MCF 10A (cell line): ENCODE data around the gene CEMIP. TPM values are rescaled to one million over a fixed set of nuclear protein-coding genes. Genes with fewer than 3 reads are reported as not detected.

Source experiments
- BruUV-seq: library from RNA; stranded (reverse); fragments of 400-500 nt; replicated peaks from 2 replicates; lab custom pipeline; 2021; lab: Mats Ljungman, UMichigan
- CTCF ChIA-PET: fragments of 300-600 bp; sonication (Branson Sonifier 250); formaldehyde crosslinking; extraction: SDS; loops from one replicate; lab custom pipeline; 2021; ENCODE audit warnings: antibody characterized with exemption, inconsistent platforms; lab: Yijun Ruan, JAX
- POLR2A ChIA-PET: fragments of 300-600, 350-650 bp; sonication (Branson Sonifier 250); formaldehyde crosslinking; extraction: SDS; loops from one replicate; lab custom pipeline; 2020; ENCODE audit warnings: antibody characterized with exemption, inconsistent platforms; lab: Yijun Ruan, JAX
- DNase-seq: peaks from one replicate; pipeline ENCODE4 v3.0.0-alpha.2; 2018; ENCODE audit not compliant: unreplicated experiment
- H3K27ac Mint-ChIP-seq: one replicate; pipeline ENCODE4 v1.8.0; 2022; ENCODE audit warnings: mild to moderate bottlenecking, low read depth, mixed read lengths; ENCODE audit not compliant: unreplicated experiment
- H3K27me3 Mint-ChIP-seq: one replicate; pipeline ENCODE4 v1.8.0; 2022; ENCODE audit warnings: mixed read lengths; ENCODE audit not compliant: insufficient read depth, unreplicated experiment
- H3K36me3 Mint-ChIP-seq: one replicate; pipeline ENCODE4 v1.8.0; 2022; ENCODE audit warnings: mild to moderate bottlenecking, moderate library complexity, mixed read lengths; ENCODE audit not compliant: insufficient read depth, unreplicated experiment
- H3K4me1 Mint-ChIP-seq: one replicate; pipeline ENCODE4 v1.8.0; 2022; ENCODE audit warnings: mixed read lengths; ENCODE audit not compliant: insufficient read depth, unreplicated experiment
- H3K4me3 Mint-ChIP-seq: one replicate; pipeline ENCODE4 v1.8.0; 2022; ENCODE audit warnings: mild to moderate bottlenecking, moderate library complexity, mixed read lengths; ENCODE audit not compliant: unreplicated experiment
- H3K9me3 Mint-ChIP-seq: one replicate; pipeline ENCODE4 v1.8.0; 2022; ENCODE audit warnings: mixed read lengths; ENCODE audit not compliant: unreplicated experiment
- CTCF ChIP-seq: fragments of 200-600 bp; IDR thresholded peaks from one replicate; pipeline ENCODE4 v1.8.0; 2022; ENCODE audit warnings: antibody characterized with exemption, mild to moderate bottlenecking; ENCODE audit not compliant: unreplicated experiment
- intact Hi-C: fragments of 100-400 bp; cut with micrococcal nuclease; formaldehyde crosslinking; loops from 2 replicates; pipeline ENCODE4 v1.14.1; 2022
- total RNA-seq: library from RNA; stranded (reverse); gene quantifications from 2 replicates; pipeline ENCODE4 v1.2.3, GENCODE V29; 2022

Gene CEMIP
- total RNA-seq, 1 experiment from 2014 or later = 0.14 TPM

GRCh38 chr15:80898040-80898439 lies 118.9 kb downstream of the CEMIP start:
- H3K9me3 Mint-ChIP-seq = peaks cover 11% of the 10 kb centered on the region
- ChIA-PET CTCF (interaction anchor here (1.6 kb wide), 1 partner anchor 442 kb away, joined by 6 read pairs; no protein-coding TSS in a partner anchor), POLR2A (interaction anchor here (0.7 kb wide), 1 partner anchor 104 kb away, joined by 3 read pairs; no protein-coding TSS in a partner anchor)
- no peak for DNase-seq
- H3K27me3 Mint-ChIP-seq = no peaks in the 10 kb centered on the region
- intact Hi-C loops = no loop called here
- no peaks in the 10 kb centered on the region for H3K36me3 Mint-ChIP-seq
- no peak overlapping the region for H3K4me3 Mint-ChIP-seq
- BruUV-seq = no TSS peak
- peaks cover 20% of the 10 kb centered on the region for H3K4me1 Mint-ChIP-seq
- H3K27ac Mint-ChIP-seq = no peak overlapping the region
- no peak for TF ChIP-seq CTCF

GRCh38 chr15:80902298-80902801 lies 123.2 kb downstream of the CEMIP start:
- Mint-ChIP-seq H3K27me3 (no peaks in the 10 kb centered on the region), H3K9me3 (no peaks in the 10 kb centered on the region), H3K27ac (no peak overlapping the region), H3K4me3 (no peak overlapping the region), H3K36me3 (no peaks in the 10 kb centered on the region), H3K4me1 (peaks cover 20% of the 10 kb centered on the region)
- TF ChIP-seq CTCF = no peak
- CTCF ChIA-PET = no interaction called here
- no peak for DNase-seq
- POLR2A ChIA-PET = interaction anchor here (1.4 kb wide), 1 partner anchor 12 kb away, joined by 3 read pairs; no protein-coding TSS in a partner anchor
- intact Hi-C loops = no loop called here
- BruUV-seq = no TSS peak

GRCh38 chr15:80904998-80905397 lies 125.8 kb downstream of the CEMIP start:
- no peaks in the 10 kb centered on the region for H3K36me3 Mint-ChIP-seq
- POLR2A ChIA-PET = no interaction called here
- TF ChIP-seq CTCF = no peak
- DNase-seq = no peak
- H3K27me3 Mint-ChIP-seq = no peaks in the 10 kb centered on the region
- BruUV-seq = no TSS peak
- H3K4me3 Mint-ChIP-seq = no peak overlapping the region
- H3K9me3 Mint-ChIP-seq = peaks cover 7% of the 10 kb centered on the region
- H3K27ac Mint-ChIP-seq = no peak overlapping the region
- CTCF ChIA-PET = interaction anchor here (0.6 to 1.2 kb wide), 2 partner anchors 49 to 52 kb away, joined by 3 read pairs; no protein-coding TSS in a partner anchor
- peaks cover 9% of the 10 kb centered on the region for H3K4me1 Mint-ChIP-seq
- intact Hi-C loops = no loop called here

- Mint-ChIP-seq H3K9me3 (peaks cover 7% of the 10 kb centered on the region), H3K27ac (no peak overlapping the region), H3K4me3 (no peak overlapping the region), H3K4me1 (peaks cover 9% of the 10 kb centered on the region), H3K27me3 (no peaks in the 10 kb centered on the region), H3K36me3 (no peaks in the 10 kb centered on the region)
- CTCF ChIA-PET = interaction anchor here (1.0 kb wide), 1 partner anchor 64 kb away, joined by 3 read pairs; no protein-coding TSS in a partner anchor
- no TSS peak for BruUV-seq
- intact Hi-C loops = no loop called here
- POLR2A ChIA-PET = no interaction called here
- DNase-seq = peak; percentile 91
- TF ChIP-seq CTCF = no peak
Observed at GRCh38 chr15:80906159-80906766, 127.1 kb downstream of the CEMIP start.
